Posterior vena cava (tissue), 2 donors: ENCODE data around the gene TTC31. TPM values are rescaled to one million over a fixed set of nuclear protein-coding genes. Genes with fewer than 3 reads are reported as not detected.
A peak's percentile ranks its signal among the peaks of the same experiment; 100 is the strongest.

Source experiments
- DNase-seq: peaks from one replicate; pipeline ENCODE4 v3.0.0-alpha.2; 2020; ENCODE audit warnings: low spot score
- intact Hi-C, 2 donors: fragments of 100-400 bp; cut with DNase I; formaldehyde crosslinking; loops; one replicate each; pipeline versions ENCODE4 v1.14.1 to v1.14.2; 2022 to 2023
- total RNA-seq, 2 donors: library from RNA; stranded (reverse); fragmentation: NEBNext Ultra II Directional; extraction: Animal tissue kit (Norgen Biotek cat#: 25700); gene quantifications; one replicate each; pipeline ENCODE4 v1.2.1, GENCODE V29; 2021
- donor health status: DM: yes; HTN: yes; CAD: no.
- donor health status: DM: yes; HTN: yes; CAD: no.

Gene TTC31
- total RNA-seq, 2 donors from 2014 or later, result 13.2 to 15.0 TPM

DNA sequence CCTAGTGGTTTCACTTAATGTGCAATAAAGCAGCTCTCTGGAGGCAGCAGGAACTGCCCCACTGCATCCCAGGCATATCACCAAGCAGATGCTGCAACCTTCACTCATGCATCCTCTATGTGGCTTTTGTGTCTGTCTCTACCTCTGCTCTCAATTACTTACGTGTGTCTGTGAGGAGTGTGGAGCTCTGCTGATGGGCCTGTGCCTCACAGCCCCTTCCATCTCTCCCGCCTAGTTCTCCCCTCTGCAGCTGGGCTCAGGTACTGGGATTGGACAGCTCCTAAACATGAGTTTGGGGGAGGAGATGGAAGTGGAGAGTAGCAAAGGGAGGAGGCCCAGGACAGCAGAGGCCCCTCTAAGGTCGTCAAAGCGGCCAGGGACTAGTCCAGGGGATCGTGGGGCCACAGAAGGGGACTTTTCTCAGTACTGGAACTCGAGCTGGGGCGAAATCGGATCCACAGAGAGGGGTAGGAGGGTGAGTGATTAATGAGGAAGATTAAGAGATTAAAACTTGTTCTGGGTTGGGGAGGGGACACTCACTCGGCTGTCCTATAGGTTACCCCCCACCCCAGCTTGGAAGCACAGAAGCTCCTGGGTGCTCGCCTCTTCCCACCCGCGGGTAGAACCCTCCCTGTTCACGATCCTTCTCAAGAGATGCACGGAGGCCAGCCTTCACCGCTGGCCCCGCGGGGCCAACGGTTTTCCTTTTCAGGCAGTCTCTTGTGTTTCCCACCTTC lies 18.6 kb downstream of the TTC31 start:
- intact Hi-C loops, result no loop called here
- DNase-seq, result peak; percentile 61

DNA sequence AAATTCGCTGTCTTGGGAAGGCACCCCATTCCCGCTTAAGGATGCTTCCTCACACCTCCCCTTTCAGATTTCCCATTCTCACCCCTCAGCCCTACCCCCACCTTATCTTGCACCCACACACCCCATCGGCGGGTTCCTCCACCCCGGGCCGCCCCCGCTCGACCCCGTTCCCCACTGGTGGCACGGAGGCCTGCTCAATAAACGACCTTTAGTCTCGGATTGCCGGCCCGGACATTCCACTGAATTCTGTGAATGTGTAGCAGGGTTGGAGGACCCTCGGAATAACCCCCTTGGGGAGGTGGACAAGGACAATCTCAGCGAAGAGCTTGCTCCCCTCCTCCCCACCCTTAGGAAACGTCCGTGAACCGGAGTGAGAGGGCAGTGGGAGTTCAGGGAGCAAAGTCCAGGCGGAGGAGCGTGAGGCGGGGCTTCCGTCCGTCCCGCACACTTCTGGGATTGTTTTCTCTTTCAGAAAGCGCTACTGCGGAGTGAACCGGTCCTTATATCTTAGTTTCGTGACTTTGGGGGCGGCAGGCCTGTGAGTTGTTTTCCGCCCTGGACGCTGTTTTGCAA lies 19.4 kb downstream of the TTC31 start:
- intact Hi-C loops, result no loop called here

DNA sequence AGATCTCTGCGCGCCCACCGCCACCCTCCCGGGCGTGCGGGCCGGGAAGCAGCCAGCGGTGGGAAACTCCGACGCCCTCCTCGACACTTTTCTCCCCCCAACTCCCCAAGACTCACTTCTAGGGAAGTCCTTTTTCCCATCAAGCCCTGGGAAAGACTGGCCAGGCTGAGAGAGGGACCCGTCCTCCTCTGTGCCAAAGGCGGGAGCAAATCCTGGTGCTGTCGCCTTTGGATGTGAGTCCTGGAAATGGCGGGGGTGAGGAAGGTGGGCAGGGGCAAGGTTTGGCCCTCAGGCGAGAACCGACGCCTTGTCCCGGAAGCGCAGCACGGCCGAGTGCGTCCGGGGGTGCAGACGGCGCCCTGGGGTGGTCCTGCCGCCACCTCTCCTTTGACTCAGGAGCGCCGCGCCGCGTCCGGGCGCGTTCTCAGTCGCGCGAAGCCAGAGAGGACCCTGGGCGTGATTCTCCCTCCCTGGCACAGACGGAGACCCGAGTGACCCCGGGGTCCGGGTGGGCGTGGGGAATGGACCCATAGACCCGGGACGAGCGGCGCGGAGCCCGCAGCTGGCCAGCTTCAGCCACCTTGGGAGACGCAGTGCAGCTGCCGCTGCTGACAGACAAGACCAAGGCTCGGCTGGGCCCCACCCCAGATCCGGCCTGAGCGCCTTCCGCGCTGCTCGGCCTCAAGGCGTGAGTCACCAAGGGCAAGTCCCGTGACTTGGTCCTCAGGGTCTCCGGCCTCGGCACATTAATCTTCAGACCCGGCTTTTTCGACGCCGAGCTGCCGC lies 20.0 kb downstream of the TTC31 start:
- DNase-seq, result peak; percentile 94
- intact Hi-C loops, result no loop called here

More for the DNA sequence above, 19.4 kb downstream of the TTC31 start:
- DNase-seq, result peak; percentile 79

DNA sequence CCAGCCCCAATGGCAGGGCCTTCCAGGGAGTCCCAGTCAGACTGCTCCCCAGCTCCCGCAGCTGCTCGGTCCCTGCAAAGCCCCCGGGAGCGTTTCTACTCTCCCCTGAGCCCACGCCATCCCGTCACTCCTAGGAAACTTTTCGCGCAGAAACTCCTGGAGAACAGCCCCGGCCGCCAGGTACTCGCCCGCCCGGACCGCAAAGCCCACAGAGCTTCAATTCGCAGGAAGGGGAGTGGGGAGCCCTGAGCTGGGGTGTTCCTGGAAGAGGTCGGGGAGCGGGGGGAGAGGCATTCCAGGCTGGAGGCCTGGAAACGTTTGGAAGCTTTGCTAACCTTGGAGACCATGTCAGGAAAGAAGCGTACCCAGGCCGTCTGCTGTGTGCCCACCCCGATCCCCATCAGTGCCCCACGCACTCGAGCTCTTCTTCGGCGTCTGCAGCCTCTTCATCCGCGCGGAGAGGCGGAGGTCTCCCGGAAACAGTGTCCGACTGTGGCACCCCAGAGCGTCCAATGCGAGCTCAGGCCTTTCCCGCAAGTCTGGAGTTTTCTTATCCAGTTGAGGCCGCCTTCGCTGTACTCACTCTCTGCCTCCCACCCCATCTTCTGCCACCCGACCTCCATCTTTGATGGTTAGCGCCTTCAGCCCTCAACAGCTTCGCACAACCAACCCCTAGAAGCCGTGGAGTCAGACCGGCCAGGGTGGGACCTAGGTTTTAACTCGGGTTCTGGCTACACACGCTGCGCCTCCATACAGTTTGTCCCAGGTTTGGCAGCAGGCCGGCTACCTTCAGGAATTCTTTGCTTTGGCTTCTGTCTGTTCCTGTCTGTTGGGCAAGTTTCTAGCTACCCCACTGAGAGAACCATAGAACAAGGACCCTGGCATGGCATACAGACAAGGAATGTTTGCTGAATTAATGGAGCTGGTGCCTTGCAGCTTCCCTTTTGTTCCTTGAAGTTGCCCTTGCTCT lies 20.9 kb downstream of the TTC31 start:
- intact Hi-C loops, result no loop called here
- peak; percentile 82 for DNase-seq

DNA sequence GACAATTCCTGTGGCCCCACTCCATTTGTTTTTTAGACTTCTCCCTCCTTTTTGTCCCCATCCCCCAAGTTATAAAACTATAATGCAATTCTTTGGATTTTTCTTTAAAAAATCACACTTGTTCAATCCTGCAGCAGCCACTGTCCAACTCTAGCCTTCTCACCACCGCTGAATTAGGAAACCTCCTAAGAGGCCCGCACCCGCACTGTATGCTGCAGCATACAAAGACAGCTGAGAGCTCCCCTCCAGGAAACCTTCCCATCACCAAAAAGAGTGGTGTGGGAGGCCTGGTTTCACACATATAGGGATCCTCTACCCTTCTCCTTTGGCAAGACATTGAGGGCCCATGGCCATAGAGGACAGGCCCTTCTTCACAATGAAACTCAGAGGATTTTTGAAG lies 21.7 kb downstream of the TTC31 start:
- peak; percentile 64 for DNase-seq
- intact Hi-C loops, result no loop called here

DNA sequence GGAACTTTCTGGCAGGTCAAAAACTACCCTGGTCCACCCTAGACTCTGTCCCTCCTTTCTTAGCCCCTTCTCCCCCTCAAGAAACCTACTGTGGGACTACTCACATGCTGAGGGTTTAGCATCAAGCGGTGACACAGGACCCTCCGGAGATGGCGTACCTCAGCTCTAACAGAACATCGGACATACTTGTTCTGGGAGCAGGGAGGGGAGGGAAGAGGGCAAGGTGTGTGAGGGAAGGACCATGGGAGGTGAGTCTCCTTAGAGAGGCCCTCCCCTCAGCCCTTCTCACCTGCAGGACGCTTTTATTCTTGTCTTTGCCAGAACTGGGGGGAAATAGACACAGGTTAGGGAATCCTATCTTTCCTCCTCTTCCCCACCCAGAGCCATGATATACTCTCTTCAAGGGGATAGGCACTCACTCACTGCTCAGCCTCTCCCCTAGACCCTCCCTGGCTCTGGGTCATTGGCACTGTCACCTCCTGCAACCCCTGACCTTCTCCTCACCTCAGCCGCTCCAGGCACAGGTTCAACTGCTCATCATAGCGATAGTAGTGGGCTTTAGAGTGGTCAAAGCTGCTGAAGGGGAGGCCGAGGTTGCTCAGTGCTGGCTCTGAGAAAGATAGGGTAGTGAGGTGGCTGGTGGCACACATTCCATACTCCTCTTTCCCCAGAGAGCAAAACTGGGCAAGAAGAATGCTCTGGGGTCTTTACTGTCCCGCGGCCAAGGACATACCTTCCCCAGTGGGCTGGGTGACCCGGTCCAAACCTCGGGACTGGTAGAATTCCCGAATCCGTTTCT lies 22.8 kb downstream of the TTC31 start:
- intact Hi-C loops, result no loop called here
- no peak for DNase-seq

DNA sequence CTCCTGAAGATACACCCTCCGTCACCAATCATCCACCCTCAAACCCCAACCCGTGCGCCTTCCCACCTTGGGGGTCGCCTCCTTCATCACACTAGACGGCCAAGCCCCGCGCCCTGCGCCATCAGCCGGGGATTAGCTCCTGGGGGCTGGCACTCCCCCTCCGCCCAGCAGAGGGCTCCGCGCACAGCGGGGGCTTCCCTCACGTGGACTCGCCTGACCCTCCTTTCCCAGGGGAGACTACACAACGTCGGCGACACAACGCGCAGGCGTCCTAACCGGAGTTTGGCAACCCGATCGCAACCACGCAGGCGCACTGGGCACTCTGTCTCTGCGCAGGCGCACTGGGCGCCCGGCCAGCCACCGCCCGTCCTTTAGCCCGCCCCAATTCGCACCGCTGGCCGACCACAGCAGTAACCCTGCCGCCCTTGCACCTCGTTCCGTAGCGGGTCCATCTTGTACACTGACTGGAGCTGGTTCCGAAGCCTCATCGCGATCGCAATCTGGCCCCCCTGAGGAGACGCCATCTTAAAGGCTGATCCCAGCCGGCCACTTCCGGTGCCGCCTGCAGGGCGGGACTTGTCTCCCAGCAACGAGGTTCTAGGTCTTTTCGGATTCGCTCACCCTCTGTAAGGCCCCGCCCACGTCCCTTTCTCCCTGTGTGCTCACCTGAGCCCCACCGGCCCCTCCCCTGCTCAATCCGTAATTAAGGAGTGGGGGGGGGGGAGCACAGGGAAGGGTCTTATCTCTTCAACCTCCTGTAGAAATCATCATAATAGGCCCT lies 24.5 kb downstream of the TTC31 start, which contains the start of gene PCGF1:
TSS of gene PCGF1 (minus strand) at position 551 of the 781 bp plus-strand sequence. CDS start at position 524, 27 bp downstream.
- intact Hi-C loops, result no loop called here
- DNase-seq, result peak; percentile 100

DNA sequence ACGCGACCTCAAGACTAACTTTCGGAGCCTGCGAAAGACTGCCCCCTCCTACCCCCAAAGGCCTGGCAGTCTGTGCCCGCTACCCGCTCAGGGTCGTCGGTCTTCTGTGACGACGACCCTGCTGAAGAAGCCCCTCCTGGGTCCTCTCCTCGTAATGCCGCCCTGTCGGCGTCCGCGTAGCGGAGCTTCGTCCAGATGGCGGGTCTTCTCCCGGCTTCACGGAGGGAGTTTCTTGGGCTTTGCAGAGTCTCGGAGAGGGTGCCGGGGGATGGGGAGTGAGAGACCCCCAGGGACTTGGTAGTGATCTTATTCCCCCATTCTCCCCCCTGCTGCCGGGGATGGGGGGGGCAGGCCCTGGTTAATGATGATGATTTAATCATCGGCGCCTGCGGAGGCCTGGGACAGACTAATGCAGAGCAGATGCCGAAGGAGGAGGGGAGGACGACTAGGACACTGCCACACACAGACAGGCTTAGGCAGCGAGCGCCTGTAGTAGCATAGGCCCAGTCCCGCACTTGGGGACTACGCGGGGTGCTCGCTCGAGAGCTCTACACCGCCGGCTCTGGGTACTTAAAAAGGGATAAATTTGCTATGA lies 25.1 kb downstream of the TTC31 start:
- intact Hi-C loops, result no loop called here
- DNase-seq, result peak; percentile 83

DNA sequence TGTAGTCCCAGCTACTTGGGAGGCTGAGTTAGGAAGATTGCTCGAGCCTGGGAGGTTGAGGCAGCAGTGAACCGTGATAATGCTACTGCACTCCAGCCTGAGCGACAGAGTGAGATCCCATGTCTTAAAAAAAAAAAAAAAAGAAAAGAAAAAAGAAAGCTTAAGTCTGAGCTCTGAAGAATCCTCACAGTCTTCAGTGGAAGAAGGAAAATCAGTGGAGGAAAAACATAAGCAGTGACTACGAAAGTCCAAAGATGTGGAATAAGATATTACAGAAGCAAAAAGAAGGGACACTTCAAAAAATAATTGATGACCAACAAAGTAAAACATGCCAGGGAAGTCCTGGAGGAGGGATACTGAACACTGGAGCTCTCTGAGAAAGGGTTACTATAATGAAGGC lies 27.4 kb downstream of the TTC31 start:
- intact Hi-C loops, result no loop called here
- DNase-seq, result peak; percentile 12

DNA sequence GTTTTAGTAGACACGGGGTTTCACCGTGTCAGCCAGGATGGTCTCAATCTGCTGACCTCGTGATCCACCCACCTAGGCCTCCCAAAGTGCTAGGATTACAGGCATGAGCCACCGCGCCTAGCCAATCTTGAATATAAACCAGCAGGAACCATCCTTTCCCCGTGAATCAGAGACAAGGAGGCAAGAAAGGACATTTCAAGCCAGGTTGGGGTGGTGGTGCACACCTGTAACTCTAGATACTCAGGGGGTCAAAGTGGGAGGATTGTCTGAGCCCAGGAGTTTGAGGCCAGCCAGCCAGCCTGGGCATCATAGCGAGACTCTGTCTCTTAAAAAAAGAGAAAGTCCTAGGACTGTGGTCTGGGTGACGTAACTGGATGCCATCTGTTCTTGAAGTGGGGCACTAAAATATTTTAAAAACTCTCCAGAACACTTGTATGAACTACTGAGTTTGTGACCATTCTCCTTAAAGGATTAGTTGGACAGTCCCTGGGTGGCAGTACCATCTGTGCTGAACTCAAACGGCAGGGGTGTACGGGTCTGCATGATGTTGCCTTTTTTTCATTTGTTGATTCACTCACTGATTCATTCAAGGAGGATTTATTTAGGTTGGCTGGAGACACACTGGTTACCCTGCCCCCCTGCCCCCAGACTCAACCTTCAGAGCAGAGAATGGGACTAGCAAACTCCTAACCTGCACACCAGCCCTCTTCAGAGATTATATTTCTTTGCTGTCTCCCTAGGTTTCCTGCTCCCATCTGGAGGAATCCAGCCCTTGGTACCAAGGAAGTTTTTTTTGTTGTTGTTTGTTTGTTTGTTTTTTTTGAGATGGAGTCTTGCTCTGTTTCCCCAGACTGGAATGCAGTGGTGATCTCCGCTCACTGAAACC lies 28.5 kb downstream of the TTC31 start:
- intact Hi-C loops, result no loop called here
- peak; percentile 37 for DNase-seq

DNA sequence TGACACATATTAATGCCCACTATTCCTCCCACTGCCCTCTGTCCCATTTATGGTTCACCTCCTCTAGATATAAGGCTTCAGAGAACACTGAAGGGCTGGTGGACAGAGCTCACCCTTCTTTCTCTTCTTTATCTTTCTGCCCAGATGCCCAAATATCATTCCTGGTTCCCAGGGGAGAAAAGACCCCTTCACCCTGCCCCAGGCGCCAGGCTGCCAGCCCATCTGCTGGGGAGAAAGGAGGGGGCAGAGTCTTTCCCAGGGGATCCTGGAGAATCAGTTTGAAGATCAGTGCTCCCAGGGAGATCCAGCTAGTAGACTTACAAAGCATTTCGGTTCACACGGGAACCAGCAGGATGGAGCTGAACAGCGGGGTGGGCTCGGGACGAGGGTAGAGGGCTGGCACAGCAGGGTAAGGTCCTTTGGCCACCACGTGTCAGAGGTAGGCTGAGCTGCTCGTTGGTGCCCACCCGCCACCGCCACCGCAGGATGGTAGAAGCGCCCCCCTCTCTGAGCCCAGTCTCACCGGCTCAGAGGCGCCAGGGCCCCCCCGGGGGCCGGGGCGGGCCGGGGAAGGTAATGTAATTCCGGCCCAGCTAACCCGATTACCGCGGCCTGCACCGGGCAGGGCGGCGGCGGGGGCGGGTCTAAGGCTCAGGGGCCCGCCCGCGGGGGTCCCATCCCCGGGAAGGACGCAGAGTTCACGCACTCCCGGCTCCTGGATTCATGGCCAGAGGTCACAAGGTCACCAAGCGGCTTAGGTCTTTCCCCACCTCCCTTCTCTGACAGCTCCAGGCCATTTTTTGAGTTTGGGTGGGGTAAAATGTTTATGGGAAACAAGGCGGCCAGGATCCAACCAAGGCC lies 30.1 kb downstream of the TTC31 start:
- no peak for DNase-seq
- intact Hi-C loops, result no loop called here

DNA sequence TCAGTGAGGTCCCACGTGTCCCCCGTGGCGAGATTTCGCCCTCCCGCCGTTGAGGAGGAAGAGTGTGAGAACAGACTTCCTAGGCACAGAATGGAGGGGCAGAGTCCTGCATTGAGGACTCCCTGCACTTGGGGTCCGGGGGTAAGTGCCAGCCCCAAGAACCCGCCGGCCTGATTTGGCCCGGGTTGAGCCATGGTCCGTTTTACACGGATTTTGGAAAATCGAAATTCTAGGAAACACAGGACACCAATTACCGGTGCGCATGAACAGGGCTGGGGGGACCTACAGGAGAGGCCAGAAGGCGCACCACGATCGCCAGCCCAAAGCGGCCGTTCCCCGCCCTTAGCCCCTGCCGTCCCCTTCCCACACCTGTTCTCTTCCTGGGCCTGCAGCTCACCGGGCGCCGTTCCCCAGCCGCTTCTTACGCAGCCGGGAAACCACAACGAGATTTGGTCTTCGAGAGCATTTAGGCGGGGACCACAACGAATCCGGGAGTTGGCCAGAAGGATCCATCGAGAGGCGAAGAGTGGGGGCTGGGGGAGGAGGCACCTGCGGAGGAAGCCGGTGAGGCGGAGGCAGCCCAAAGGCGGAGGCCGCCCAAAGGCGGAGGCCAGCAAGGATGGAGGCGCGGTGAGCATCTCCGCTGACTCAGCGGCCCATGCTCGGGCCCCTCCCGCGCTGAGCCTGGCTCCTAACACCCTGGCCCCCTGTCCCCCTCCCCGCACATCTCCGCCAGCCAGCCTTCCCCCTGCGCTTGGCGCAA lies 30.9 kb downstream of the TTC31 start:
- DNase-seq, result peak; percentile 81
- intact Hi-C loops, result no loop called here

DNA sequence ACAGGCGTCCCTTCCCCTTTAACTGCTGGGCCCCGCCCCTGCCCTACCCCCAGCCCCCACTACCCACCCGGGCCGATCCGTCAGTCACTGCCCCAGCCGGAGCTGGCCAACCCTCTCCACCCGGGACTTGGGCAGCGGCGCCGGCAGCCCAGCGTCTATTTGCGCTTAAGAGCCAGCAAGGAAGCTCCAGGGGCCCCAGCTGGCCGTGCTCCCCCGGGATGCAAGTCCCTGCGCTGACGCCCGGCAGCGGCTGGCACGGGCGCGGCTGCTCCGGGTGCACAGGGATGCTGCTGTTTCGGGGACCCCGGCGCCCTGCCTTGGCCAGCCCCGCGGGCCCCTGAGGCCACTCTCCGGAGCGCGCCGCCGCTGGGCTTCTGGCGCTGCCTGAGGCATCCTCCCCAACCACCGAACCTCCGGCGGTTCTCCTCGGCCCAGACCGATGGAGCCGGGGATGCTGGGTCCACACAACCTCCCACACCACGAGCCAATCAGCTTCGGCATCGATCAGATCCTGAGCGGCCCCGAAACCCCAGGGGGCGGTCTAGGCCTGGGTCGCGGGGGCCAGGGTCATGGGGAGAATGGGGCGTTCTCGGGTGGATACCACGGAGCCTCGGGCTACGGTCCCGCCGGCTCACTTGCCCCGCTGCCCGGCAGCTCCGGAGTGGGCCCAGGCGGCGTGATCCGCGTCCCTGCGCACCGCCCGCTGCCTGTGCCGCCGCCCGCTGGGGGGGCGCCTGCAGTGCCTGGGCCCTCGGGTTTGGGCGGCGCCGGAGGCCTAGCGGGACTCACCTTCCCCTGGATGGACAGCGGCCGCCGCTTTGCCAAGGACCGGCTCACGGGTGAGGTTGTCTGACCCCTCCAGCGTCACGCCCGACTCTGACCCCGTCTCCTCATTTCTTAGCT lies 31.7 kb downstream of the TTC31 start, which contains the start of gene TLX2:
TSS of gene TLX2 (plus strand) at position 83 of the 903 bp plus-strand sequence. CDS start at position 440, 357 bp downstream.
- DNase-seq, result peak; percentile 78
- intact Hi-C loops, result no loop called here
